ENCODE results near the gene DNAI4. TPM values are rescaled to one million over a fixed set of nuclear protein-coding genes. Genes with fewer than 3 reads are reported as not detected.

DNAI4 gene
- total and polyA plus RNA-seq, 11 donors, result 0.72 to 18.9 (median 8.8) TPM

DNA sequence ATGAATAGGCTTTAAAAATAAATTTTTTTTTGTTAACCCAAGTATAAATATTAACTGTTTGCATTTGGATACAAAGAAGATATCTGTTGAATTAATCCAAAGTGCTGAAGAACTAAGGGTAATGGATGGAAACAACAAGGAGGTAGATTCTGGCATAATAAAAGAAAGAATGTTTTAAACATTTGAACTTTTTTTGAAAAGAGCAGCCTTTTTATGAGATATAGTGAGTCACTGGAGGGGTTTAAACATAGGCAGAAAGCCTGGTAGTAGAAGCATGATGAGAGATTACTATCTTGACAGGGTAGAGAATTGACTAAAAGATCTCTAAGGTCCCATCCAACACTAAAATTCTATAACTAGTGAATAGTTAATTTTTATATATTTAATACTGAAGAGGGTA lies 2.9 kb upstream of the DNAI4 start:
- Histone ChIP-seq H3K27ac (no peak overlapping the region), H3K36me3 (peaks cover 0 to 7% (median 0%) of the 10 kb centered on the region in 9 donors), H3K4me1 (peaks cover 6 to 56% (median 42%) of the 10 kb centered on the region in 12 donors), H3K4me3 (no peak overlapping the region), H3K9me3 (no peaks in the 10 kb centered on the region), H3K27me3 (no peaks in the 10 kb centered on the region)
- DNase-seq (no peak), ATAC-seq (no peak)
- intact Hi-C loops (cut with DNase I), result loop anchor here in 4 of 10 donors (5.0 to 10.0 kb wide), 4 partner anchors 125 to 673 kb away; partner anchors contain the start of genes SLC35D1 (in 2 of the 4) and SERBP1 (in 1 of the 4)
- TF ChIP-seq, protein P1, sequence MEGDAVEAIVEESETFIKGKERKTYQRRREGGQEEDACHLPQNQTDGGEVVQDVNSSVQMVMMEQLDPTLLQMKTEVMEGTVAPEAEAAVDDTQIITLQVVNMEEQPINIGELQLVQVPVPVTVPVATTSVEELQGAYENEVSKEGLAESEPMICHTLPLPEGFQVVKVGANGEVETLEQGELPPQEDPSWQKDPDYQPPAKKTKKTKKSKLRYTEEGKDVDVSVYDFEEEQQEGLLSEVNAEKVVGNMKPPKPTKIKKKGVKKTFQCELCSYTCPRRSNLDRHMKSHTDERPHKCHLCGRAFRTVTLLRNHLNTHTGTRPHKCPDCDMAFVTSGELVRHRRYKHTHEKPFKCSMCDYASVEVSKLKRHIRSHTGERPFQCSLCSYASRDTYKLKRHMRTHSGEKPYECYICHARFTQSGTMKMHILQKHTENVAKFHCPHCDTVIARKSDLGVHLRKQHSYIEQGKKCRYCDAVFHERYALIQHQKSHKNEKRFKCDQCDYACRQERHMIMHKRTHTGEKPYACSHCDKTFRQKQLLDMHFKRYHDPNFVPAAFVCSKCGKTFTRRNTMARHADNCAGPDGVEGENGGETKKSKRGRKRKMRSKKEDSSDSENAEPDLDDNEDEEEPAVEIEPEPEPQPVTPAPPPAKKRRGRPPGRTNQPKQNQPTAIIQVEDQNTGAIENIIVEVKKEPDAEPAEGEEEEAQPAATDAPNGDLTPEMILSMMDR (IDR thresholded peaks at IDR 0.05), result no peak
- TF ChIP-seq POLR2A (IDR thresholded peaks at IDR 0.05), result no peak

DNA sequence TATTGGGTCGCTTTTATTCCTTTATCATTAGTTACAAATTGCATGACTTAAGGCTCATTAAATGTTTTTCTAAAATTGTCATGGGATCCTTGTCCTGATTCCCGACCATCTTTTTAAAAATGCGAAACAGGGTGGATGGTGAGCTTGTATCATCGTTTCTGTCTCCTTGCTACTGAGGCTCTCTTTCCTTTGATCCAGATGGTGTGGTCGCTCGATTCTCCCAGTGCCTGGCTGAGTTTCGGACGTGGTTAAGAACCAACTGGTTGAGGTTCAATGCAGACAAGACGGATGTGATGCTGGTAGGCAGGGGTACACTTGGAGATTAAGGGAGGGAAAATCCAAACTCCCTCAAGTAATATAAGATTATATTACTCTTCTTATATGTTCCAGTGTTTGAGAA lies 1.3 kb upstream of the DNAI4 start:
- peaks cover 0 to 7% (median 0%) of the 10 kb centered on the region in 9 donors for H3K36me3 ChIP-seq
- no peak for ATAC-seq
- no peaks in the 10 kb centered on the region for H3K27me3 ChIP-seq
- H3K27ac ChIP-seq, result peak overlapping the region; percentile 82 to 96 (median 92)
- TF ChIP-seq, protein P1 (IDR thresholded peaks at IDR 0.05), result no peak
- no peak for TF ChIP-seq POLR2A (IDR thresholded peaks at IDR 0.05)
- no peaks in the 10 kb centered on the region for H3K9me3 ChIP-seq
- peak overlapping the region; percentile 61 to 93 (median 76) for H3K4me3 ChIP-seq
- 31 to 38% (median 37%) methylated on average over 9 of the region's 9 CpGs for WGBS, 4 donors
- intact Hi-C loops (cut with DNase I), result loop anchor here in 4 of 10 donors (5.0 to 10.0 kb wide), 4 partner anchors 126 to 671 kb away; partner anchors contain the start of genes SLC35D1 (in 2 of the 4) and SERBP1 (in 1 of the 4)
- H3K4me1 ChIP-seq, result peaks cover 3 to 40% (median 27%) of the 10 kb centered on the region in 12 donors
- no peak for DNase-seq

DNA sequence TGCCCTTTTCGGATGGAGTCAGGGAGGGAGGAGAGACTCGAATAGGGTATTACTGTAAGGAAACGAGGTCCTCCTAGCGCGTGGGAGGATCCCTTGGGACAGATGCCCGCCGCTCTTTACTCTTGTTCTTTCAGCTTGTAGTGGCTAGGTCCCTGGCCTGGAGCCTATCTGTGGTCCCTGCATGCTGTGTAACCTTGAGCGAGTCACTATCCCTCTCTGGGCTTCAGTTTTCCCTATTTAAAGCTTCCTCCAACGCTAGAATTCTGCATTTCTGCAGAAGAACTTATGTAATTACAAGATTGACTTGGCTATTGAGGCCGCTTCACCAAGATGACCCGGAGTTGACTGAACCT lies 878 bp upstream of the DNAI4 start:
- intact Hi-C loops (cut with DNase I), result loop anchor here in 4 of 10 donors (5.0 to 10.0 kb wide), 4 partner anchors 127 to 671 kb away; partner anchors contain the start of genes SLC35D1 (in 2 of the 4) and SERBP1 (in 1 of the 4)
- peaks cover 0 to 7% (median 0%) of the 10 kb centered on the region in 9 donors for H3K36me3 ChIP-seq
- no peaks in the 10 kb centered on the region for H3K27me3 ChIP-seq
- peak overlapping the region; percentile 82 to 96 (median 92) for H3K27ac ChIP-seq
- H3K9me3 ChIP-seq, result no peaks in the 10 kb centered on the region
- WGBS, 4 donors, result 5 to 8% (median 6%) methylated on average over 11 of the region's 11 CpGs
- H3K4me1 ChIP-seq, result peaks cover 3 to 40% (median 27%) of the 10 kb centered on the region in 12 donors
- ATAC-seq, result peak in 2 of 4 donors; percentile 1 to 2
- H3K4me3 ChIP-seq, result peak overlapping the region; percentile 61 to 93 (median 76)
- TF ChIP-seq, protein P1 (IDR thresholded peaks at IDR 0.05), result no peak
- no peak for TF ChIP-seq POLR2A (IDR thresholded peaks at IDR 0.05)
- no peak for DNase-seq

DNA sequence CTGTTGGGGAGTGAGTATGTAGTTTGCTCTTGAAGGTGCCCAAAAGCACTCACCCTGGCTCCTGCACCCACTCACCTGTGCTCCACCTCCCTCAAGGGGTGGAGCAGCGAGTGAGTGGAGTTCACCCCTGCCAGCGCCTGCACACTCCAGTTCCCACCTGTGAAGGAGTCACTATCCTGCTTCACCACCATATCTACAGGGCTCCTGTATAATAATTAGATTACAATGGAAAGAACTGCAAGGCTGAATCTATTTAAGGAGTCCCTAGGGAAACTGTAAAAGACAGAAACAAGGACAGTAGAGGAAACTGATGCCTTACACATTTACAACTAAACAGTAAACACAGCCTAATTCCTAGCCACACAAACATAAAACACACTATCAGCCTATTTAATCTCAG lies 4.1 kb downstream of the DNAI4 start:
- no peak overlapping the region for H3K4me3 ChIP-seq
- no peak for ATAC-seq
- peaks cover 0 to 11% (median 0%) of the 10 kb centered on the region in 12 donors for H3K9me3 ChIP-seq
- H3K4me1 ChIP-seq, result peaks cover 0 to 20% (median 11%) of the 10 kb centered on the region in 12 donors
- TF ChIP-seq, protein P1 (IDR thresholded peaks at IDR 0.05), result no peak
- no peak for TF ChIP-seq POLR2A (IDR thresholded peaks at IDR 0.05)
- intact Hi-C loops (cut with DNase I), result loop anchor here in 5 of 10 donors (5.0 to 10.0 kb wide), 4 partner anchors 132 to 666 kb away; partner anchors contain the start of genes SERBP1 (in 1 of the 5) and SLC35D1 (in 1 of the 5)
- 95 to 100% (median 99%) methylated on average over 2 of the region's 2 CpGs for WGBS, 4 donors
- no peak overlapping the region for H3K27ac ChIP-seq
- peaks cover 0 to 4% (median 0%) of the 10 kb centered on the region in 9 donors for H3K36me3 ChIP-seq
- H3K27me3 ChIP-seq, result no peaks in the 10 kb centered on the region
- no peak for DNase-seq
